H1 (cell line): ENCODE data around the gene GRIA4. TPM values are rescaled to one million over a fixed set of nuclear protein-coding genes. Genes with fewer than 3 reads are reported as not detected.

Source experiments
- CTCF ChIA-PET: fragments of 300-600 bp; sonication (Branson Sonifier 250); formaldehyde crosslinking; loops from one replicate; lab custom pipeline; 2021; ENCODE audit not compliant: partially characterized antibody; lab: Charles Lee
- POLR2A ChIA-PET: fragments of 300-600 bp; sonication (Branson Sonifier 250); formaldehyde crosslinking; loops from one replicate; lab custom pipeline; 2021; ENCODE audit warnings: inconsistent platforms; ENCODE audit not compliant: partially characterized antibody; lab: Charles Lee
- DNase-seq, 2 experiments: peaks; one replicate each; pipeline versions ENCODE4 v3.0.0 to v3.0.0-alpha.2; 2010 to 2022; ENCODE audit warnings: low spot score in 2 of 2, low read depth in 1 of 2, mixed read lengths in 1 of 2
- FAIRE-seq: peaks from 2 replicates; lab custom pipeline; 2011; peaks lifted over from hg19 to GRCh38; lab: Jason Lieb, UNC
- H2AFZ ChIP-seq: 2 replicates; pipeline ENCODE4 v1.8.1; 2012; ENCODE audit warnings: low read length, inconsistent platforms
- H2AK5ac ChIP-seq: 2 replicates; pipeline ENCODE4 v1.6.1; 2013; ENCODE audit warnings: low read depth, low read length
- H2BK120ac ChIP-seq: replicated peaks from 2 replicates; pipeline ENCODE3; 2013; ENCODE audit warnings: low read depth, low read length, inconsistent platforms
- H2BK12ac ChIP-seq: 2 replicates; pipeline ENCODE4 v1.6.1; 2013; ENCODE audit warnings: low read depth, low read length
- H2BK15ac ChIP-seq: 2 replicates; pipeline ENCODE4 v1.6.1; 2013; ENCODE audit warnings: low read length
- H2BK20ac ChIP-seq: 2 replicates; pipeline ENCODE4 v1.6.1; 2013; ENCODE audit warnings: low read length
- H2BK5ac ChIP-seq: 2 replicates; pipeline ENCODE4 v1.6.1; 2013; ENCODE audit warnings: low read depth, low read length
- H3K14ac ChIP-seq: 2 replicates; pipeline ENCODE4 v1.6.1; 2013; ENCODE audit warnings: inconsistent platforms; ENCODE audit not compliant: insufficient read length
- H3K18ac ChIP-seq: 2 replicates; pipeline ENCODE4 v1.6.1; 2013; ENCODE audit warnings: low read length; ENCODE audit errors: extremely low read depth
- H3K23ac ChIP-seq: 2 replicates; pipeline ENCODE4 v1.6.1; 2013; ENCODE audit warnings: inconsistent platforms; ENCODE audit not compliant: insufficient read length
- H3K23me2 ChIP-seq: 2 replicates; pipeline ENCODE4 v1.6.1; 2013; ENCODE audit warnings: low read depth, low read length
- H3K27ac ChIP-seq: 2 replicates; pipeline ENCODE4 v1.6.1; 2011; ENCODE audit warnings: low read depth, low read length, inconsistent platforms
- H3K27me3 ChIP-seq, 4 experiments: replicated peaks in 1 of 4; 1 replicate in 1 of 4; 2 replicates in 3 of 4; pipeline versions ENCODE4 v1.6.1 to v1.8.1; 2011 to 2013; ENCODE audit warnings: low read length in 3 of 4, mild to moderate bottlenecking in 3 of 4, inconsistent platforms in 2 of 4, mixed read lengths in 2 of 4, moderate library complexity in 1 of 4; ENCODE audit not compliant: control insufficient read depth in 3 of 4, insufficient read depth in 3 of 4; ENCODE audit errors: extremely low read depth in 1 of 4
- H3K36me3 ChIP-seq, 4 experiments: 2 replicates each; pipeline versions ENCODE4 v1.6.1 to v1.8.1; 2011 to 2013; ENCODE audit warnings: mild to moderate bottlenecking in 4 of 4, low read length in 3 of 4, moderate library complexity in 2 of 4, control low read depth in 1 of 4, inconsistent platforms in 1 of 4; ENCODE audit not compliant: insufficient read depth in 4 of 4, control insufficient read depth in 2 of 4
- H3K4ac ChIP-seq: replicated peaks from 2 replicates; pipeline ENCODE3; 2013; ENCODE audit warnings: low read length, low read depth, mixed read lengths, inconsistent platforms; ENCODE audit not compliant: insufficient read length
- H3K4me1 ChIP-seq, 4 experiments: replicated peaks in 1 of 4; 1 replicate in 1 of 4; 2 replicates in 3 of 4; pipeline versions ENCODE4 v1.6.1 to v1.8.1; 2011 to 2013; ENCODE audit warnings: low read length in 3 of 4, inconsistent platforms in 2 of 4, mixed read lengths in 1 of 4; ENCODE audit not compliant: insufficient read depth in 4 of 4, control insufficient read depth in 3 of 4
- H3K4me2 ChIP-seq, 2 experiments: 2 replicates each; pipeline versions ENCODE4 v1.6.1 to v1.8.1; 2011 to 2013; ENCODE audit warnings: low read depth in 2 of 2, low read length in 2 of 2, control low read depth in 1 of 2, inconsistent platforms in 1 of 2, mild to moderate bottlenecking in 1 of 2; ENCODE audit not compliant: insufficient read depth in 1 of 2
- H3K4me3 ChIP-seq, 4 experiments: fragments of 200-600, 300-600 bp in 1 of 4; sonication (generic), shearing (Covaris generic), sonication (Bioruptor Twin) in 1 of 4; 2 replicates each; pipeline versions ENCODE4 v1.5.1 to v1.8.1; 2011 to 2016; ENCODE audit warnings: low read length in 4 of 4, low read depth in 3 of 4, control low read depth in 2 of 4, inconsistent platforms in 2 of 4, mild to moderate bottlenecking in 2 of 4, mixed read lengths in 1 of 4, moderate library complexity in 1 of 4; ENCODE audit not compliant: insufficient read depth in 2 of 4; ENCODE audit errors: extremely low read depth in 1 of 4
- H3K56ac ChIP-seq: replicated peaks from 2 replicates; pipeline ENCODE3; 2013; ENCODE audit warnings: low read depth, mild to moderate bottlenecking, mixed read lengths, low read length, inconsistent platforms; ENCODE audit not compliant: insufficient read length
- H3K79me1 ChIP-seq: 2 replicates; pipeline ENCODE4 v1.6.1; 2013; ENCODE audit warnings: low read depth, low read length, control low read depth
- H3K79me2 ChIP-seq, 2 experiments: 2 replicates each; pipeline versions ENCODE4 v1.6.1 to v1.8.1; 2012 to 2013; ENCODE audit warnings: low read length in 2 of 2, mild to moderate bottlenecking in 2 of 2, inconsistent platforms in 1 of 2; ENCODE audit not compliant: insufficient read depth in 2 of 2, control insufficient read depth in 1 of 2
- H3K9ac ChIP-seq, 4 experiments: replicated peaks in 1 of 4; 1 replicate in 1 of 4; 2 replicates in 3 of 4; pipeline versions ENCODE4 v1.6.1 to v1.8.1; 2011 to 2013; ENCODE audit warnings: low read depth in 3 of 4, low read length in 3 of 4, control low read depth in 2 of 4, mild to moderate bottlenecking in 2 of 4, moderate library complexity in 2 of 4, inconsistent platforms in 1 of 4; ENCODE audit errors: extremely low read depth in 1 of 4
- H3K9me3 ChIP-seq, 2 experiments: 2 replicates each; pipeline versions ENCODE4 v1.6.1 to v1.8.1; 2012 to 2013; ENCODE audit warnings: mild to moderate bottlenecking in 2 of 2, moderate library complexity in 2 of 2, control low read depth in 1 of 2, inconsistent platforms in 1 of 2, low read depth in 1 of 2, low read length in 1 of 2, mixed read lengths in 1 of 2; ENCODE audit not compliant: insufficient read depth in 2 of 2
- H4K20me1 ChIP-seq, 2 experiments: replicated peaks in 1 of 2; 2 replicates each; pipeline versions ENCODE3 to v1.8.1; 2011 to 2013; ENCODE audit warnings: inconsistent platforms in 2 of 2, low read length in 2 of 2, mild to moderate bottlenecking in 1 of 2; ENCODE audit not compliant: insufficient read depth in 2 of 2, control insufficient read depth in 1 of 2
- H4K5ac ChIP-seq: 2 replicates; pipeline ENCODE4 v1.6.1; 2013; ENCODE audit warnings: low read length, low read depth, mixed read lengths, inconsistent platforms; ENCODE audit not compliant: insufficient read length
- H4K8ac ChIP-seq: 2 replicates; pipeline ENCODE4 v1.8.0; 2013; ENCODE audit warnings: mild to moderate bottlenecking, moderate library complexity, low read length, inconsistent platforms; ENCODE audit not compliant: insufficient read depth; ENCODE audit errors: extremely low read depth
- H4K91ac ChIP-seq: replicated peaks from 2 replicates; pipeline ENCODE3; 2013; ENCODE audit warnings: low read length, mixed read lengths, inconsistent platforms; ENCODE audit not compliant: insufficient read length
- TAF1 ChIP-seq: IDR thresholded peaks from 2 replicates; pipeline ENCODE4 v1.6.1; 2011; ENCODE audit warnings: mild to moderate bottlenecking, low read depth, low read length
- TAF7 ChIP-seq: optimal IDR thresholded peaks from 2 replicates; pipeline ENCODE3; 2011; ENCODE audit warnings: low read depth, mild to moderate bottlenecking, inconsistent platforms, low read length, moderate library complexity, borderline replicate concordance
- polyA plus RNA-seq, 7 experiments: library from polyadenylated mRNA; depleted of rRNA in 3 of 7; stranded (reverse) in 5 of 7; unstranded in 2 of 7; fragments of >200 nt in 5 of 7; fragments of 200-250 nt in 2 of 7; gene quantifications; 1 replicate in 5 of 7; 2 replicates in 1 of 7; 4 replicates in 1 of 7; pipeline versions ENCODE4 v1.2.1 to v1.2.3, GENCODE V29; 2011 to 2013; ENCODE audit warnings: missing spikeins in 2 of 7, mixed read lengths in 2 of 7
- total RNA-seq: library from RNA; stranded (reverse); fragmentation: NEBNext Ultra II Directional; extraction: Animal tissue kit (Norgen Biotek cat#: 25700); gene quantifications from 2 replicates; pipeline ENCODE4 v1.2.1, GENCODE V29; 2021

The GRIA4 gene
- total and polyA plus RNA-seq, 2 of the 8 experiments (the other 6 are each of a cell fraction or from before 2014, with no cell fraction given), result 12.5 to 21.8 TPM

GRCh38 chr11:105700271-105700670, 90.4 kb downstream of the GRIA4 start:
- no peak overlapping the region for H2AFZ ChIP-seq
- H3K4me3 ChIP-seq, result no peak overlapping the region
- H2BK5ac ChIP-seq, result no peak overlapping the region
- H2BK15ac ChIP-seq, result no peak overlapping the region
- no peak overlapping the region for H3K14ac ChIP-seq
- no peak overlapping the region for H3K27ac ChIP-seq
- H3K36me3 ChIP-seq, result no peaks in the 10 kb centered on the region
- no peak overlapping the region for H3K18ac ChIP-seq
- H3K79me2 ChIP-seq, result no peaks in the 10 kb centered on the region
- no peak overlapping the region for H2BK20ac ChIP-seq
- no peak overlapping the region for H3K4ac ChIP-seq
- H3K23me2 ChIP-seq, result peaks cover under 1% of the 10 kb centered on the region; the same call in 1 of the 2 replicates
- H2BK12ac ChIP-seq, result no peak overlapping the region
- peaks cover 0 to 3% (median 0%) of the 10 kb centered on the region in 4 experiments; a peak in 1 of 7 replicates for H3K4me1 ChIP-seq
- FAIRE-seq, result no peak
- ChIA-PET CTCF (no interaction called here), POLR2A (no interaction called here)
- H2BK120ac ChIP-seq, result no peak overlapping the region
- no peak overlapping the region for H2AK5ac ChIP-seq
- no peak overlapping the region for H4K8ac ChIP-seq
- no peaks in the 10 kb centered on the region for H3K27me3 ChIP-seq
- no peak overlapping the region for H3K4me2 ChIP-seq
- DNase-seq, result no peak
- no peak overlapping the region for H3K9ac ChIP-seq
- H4K20me1 ChIP-seq, result no peaks in the 10 kb centered on the region
- no peak overlapping the region for H4K5ac ChIP-seq
- no peaks in the 10 kb centered on the region for H3K79me1 ChIP-seq
- no peak overlapping the region for H4K91ac ChIP-seq
- H3K9me3 ChIP-seq, result no peaks in the 10 kb centered on the region
- no peak overlapping the region for H3K56ac ChIP-seq
- no peak overlapping the region for H3K23ac ChIP-seq
- TF ChIP-seq TAF7 (no peak), TAF1 (no peak)
